Loucy (cell line): ENCODE data around the gene ASB11.
A peak's percentile ranks its signal among the peaks of the same experiment; 100 is the strongest.

ENCODE experiments used
- H2AFZ ChIP-seq: fragments of 200-600 bp; sonication (generic); 2 replicates; pipeline ENCODE4 v1.6.0; 2016; ENCODE audit warnings: antibody characterized with exemption, mild to moderate bottlenecking, low read length, moderate library complexity
- H3F3A ChIP-seq: fragments of 200-600 bp; 2 replicates; pipeline ENCODE4 v1.6.0; 2016; ENCODE audit warnings: antibody characterized with exemption, low read depth, mild to moderate bottlenecking
- H3K27me3 ChIP-seq: fragments of 200-600 bp; sonication (generic); 2 replicates; pipeline ENCODE4 v1.6.1; 2014; ENCODE audit warnings: low read length, mild to moderate bottlenecking; ENCODE audit not compliant: insufficient read depth, poor library complexity, severe bottlenecking
- H3K36me3 ChIP-seq: fragments of 200-600 bp; sonication (generic); 2 replicates; pipeline ENCODE4 v1.6.1; 2016; ENCODE audit warnings: low read length; ENCODE audit not compliant: insufficient read depth
- H3K4me1 ChIP-seq: fragments of 200-600 bp; sonication (generic); 2 replicates; pipeline ENCODE4 v1.5.1; 2014; ENCODE audit warnings: low read length, mild to moderate bottlenecking; ENCODE audit not compliant: insufficient read depth, poor library complexity, severe bottlenecking
- H3K4me2 ChIP-seq: fragments of 200-600 bp; sonication (generic); 2 replicates; pipeline ENCODE4 v1.6.0; 2014; ENCODE audit warnings: antibody characterized with exemption, low read length, low read depth, mild to moderate bottlenecking; ENCODE audit not compliant: poor library complexity, severe bottlenecking
- H3K4me3 ChIP-seq: fragments of 200-600 bp; sonication (generic); 2 replicates; pipeline ENCODE4 v1.5.1; 2014; ENCODE audit warnings: low read length, mild to moderate bottlenecking, mixed read lengths; ENCODE audit not compliant: poor library complexity, severe bottlenecking
- H3K79me2 ChIP-seq: fragments of 200-600 bp; sonication (generic); 2 replicates; pipeline ENCODE4 v1.6.1; 2014; ENCODE audit warnings: low read length; ENCODE audit not compliant: insufficient read depth
- H3K9ac ChIP-seq: fragments of 200-600 bp; sonication (generic); 2 replicates; pipeline ENCODE4 v1.6.0; 2014; ENCODE audit warnings: mild to moderate bottlenecking, low read depth, low read length, moderate library complexity; ENCODE audit not compliant: poor library complexity, severe bottlenecking
- H3K9me2 ChIP-seq: fragments of 200-600 bp; sonication (generic); replicated peaks from 2 replicates; pipeline ENCODE4 v1.6.1; 2016; ENCODE audit warnings: low read depth, low read length, mixed read lengths
- H3K9me3 ChIP-seq: fragments of 200-600 bp; sonication (generic); 2 replicates; pipeline ENCODE4 v1.6.1; 2014; ENCODE audit warnings: mild to moderate bottlenecking, antibody characterized with exemption, low read length, low read depth; ENCODE audit not compliant: insufficient read depth
- H4K20me1 ChIP-seq: fragments of 200-600 bp; sonication (generic); 2 replicates; pipeline ENCODE4 v1.6.0; 2014; ENCODE audit warnings: antibody characterized with exemption, low read length, mild to moderate bottlenecking; ENCODE audit not compliant: insufficient read depth, poor library complexity, severe bottlenecking
- EZH2phosphoT487 ChIP-seq: fragments of 200-600 bp; IDR thresholded peaks from 2 replicates; pipeline ENCODE4 v1.6.1; 2018; ENCODE audit warnings: antibody characterized with exemption, mild to moderate bottlenecking, moderate library complexity, borderline replicate concordance
- TF ChIP-seq, protein P1 (sequence below): fragments of 200-600 bp; sonication (generic); conservative IDR thresholded peaks from 2 replicates; pipeline ENCODE4 v1.5.1; 2014; ENCODE audit warnings: mild to moderate bottlenecking, antibody characterized with exemption, low read length

Gene ASB11

DNA sequence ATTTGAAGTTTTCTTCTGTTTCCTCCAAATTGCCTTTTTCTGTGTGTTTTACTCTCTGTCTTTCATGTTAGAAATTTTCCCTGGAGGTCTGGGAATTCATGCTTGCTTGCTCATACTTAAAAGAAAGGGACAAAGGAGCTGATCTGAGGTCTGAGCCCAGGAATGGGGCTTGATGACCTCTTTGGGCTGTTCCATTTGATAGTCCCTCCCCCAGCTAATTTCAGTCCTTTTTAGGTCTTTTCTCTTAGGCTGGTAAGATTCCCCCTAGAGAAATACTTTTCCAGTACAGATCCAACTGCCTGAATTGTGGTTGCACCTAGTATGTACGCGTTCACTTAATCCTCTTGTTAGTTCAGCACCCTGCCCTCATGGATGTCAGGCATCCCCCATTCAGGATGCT, 25.4 kb upstream of the ASB11 start:
- H3K79me2 ChIP-seq, result no peaks in the 10 kb centered on the region
- no peak overlapping the region for H3K4me2 ChIP-seq
- no peak overlapping the region for H2AFZ ChIP-seq
- H3K4me1 ChIP-seq, result peaks cover 5% of the 10 kb centered on the region
- no peaks in the 10 kb centered on the region for H3K9me3 ChIP-seq
- H3K27me3 ChIP-seq, result no peaks in the 10 kb centered on the region
- H3K9ac ChIP-seq, result no peak overlapping the region
- no peak for TF ChIP-seq EZH2phosphoT487
- TF ChIP-seq, protein P1, sequence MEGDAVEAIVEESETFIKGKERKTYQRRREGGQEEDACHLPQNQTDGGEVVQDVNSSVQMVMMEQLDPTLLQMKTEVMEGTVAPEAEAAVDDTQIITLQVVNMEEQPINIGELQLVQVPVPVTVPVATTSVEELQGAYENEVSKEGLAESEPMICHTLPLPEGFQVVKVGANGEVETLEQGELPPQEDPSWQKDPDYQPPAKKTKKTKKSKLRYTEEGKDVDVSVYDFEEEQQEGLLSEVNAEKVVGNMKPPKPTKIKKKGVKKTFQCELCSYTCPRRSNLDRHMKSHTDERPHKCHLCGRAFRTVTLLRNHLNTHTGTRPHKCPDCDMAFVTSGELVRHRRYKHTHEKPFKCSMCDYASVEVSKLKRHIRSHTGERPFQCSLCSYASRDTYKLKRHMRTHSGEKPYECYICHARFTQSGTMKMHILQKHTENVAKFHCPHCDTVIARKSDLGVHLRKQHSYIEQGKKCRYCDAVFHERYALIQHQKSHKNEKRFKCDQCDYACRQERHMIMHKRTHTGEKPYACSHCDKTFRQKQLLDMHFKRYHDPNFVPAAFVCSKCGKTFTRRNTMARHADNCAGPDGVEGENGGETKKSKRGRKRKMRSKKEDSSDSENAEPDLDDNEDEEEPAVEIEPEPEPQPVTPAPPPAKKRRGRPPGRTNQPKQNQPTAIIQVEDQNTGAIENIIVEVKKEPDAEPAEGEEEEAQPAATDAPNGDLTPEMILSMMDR, result no peak
- H3K4me3 ChIP-seq, result no peak overlapping the region
- H4K20me1 ChIP-seq, result no peaks in the 10 kb centered on the region
- no peaks in the 10 kb centered on the region for H3K36me3 ChIP-seq
- no peaks in the 10 kb centered on the region for H3K9me2 ChIP-seq
- H3F3A ChIP-seq, result no peaks in the 10 kb centered on the region

- Histone ChIP-seq H3K9me2 (no peaks in the 10 kb centered on the region), H4K20me1 (peaks cover 5% of the 10 kb centered on the region), H3K27me3 (no peaks in the 10 kb centered on the region), H3K4me1 (peaks cover 9% of the 10 kb centered on the region), H3K4me2 (peak overlapping the region; percentile 89), H3K9ac (peak overlapping the region; percentile 58), H3K9me3 (no peaks in the 10 kb centered on the region), H2AFZ (peak overlapping the region; percentile 88), H3K79me2 (peaks cover 31% of the 10 kb centered on the region), H3F3A (no peaks in the 10 kb centered on the region), H3K4me3 (peak overlapping the region; percentile 80), H3K36me3 (peaks cover 8% of the 10 kb centered on the region; the same call in 1 of the 2 replicates)
- no peak for TF ChIP-seq EZH2phosphoT487
- TF ChIP-seq, protein P1, result no peak
These were observed 20.6 kb upstream of the ASB11 start for GRCh38 chrX:15336023-15336413.

DNA sequence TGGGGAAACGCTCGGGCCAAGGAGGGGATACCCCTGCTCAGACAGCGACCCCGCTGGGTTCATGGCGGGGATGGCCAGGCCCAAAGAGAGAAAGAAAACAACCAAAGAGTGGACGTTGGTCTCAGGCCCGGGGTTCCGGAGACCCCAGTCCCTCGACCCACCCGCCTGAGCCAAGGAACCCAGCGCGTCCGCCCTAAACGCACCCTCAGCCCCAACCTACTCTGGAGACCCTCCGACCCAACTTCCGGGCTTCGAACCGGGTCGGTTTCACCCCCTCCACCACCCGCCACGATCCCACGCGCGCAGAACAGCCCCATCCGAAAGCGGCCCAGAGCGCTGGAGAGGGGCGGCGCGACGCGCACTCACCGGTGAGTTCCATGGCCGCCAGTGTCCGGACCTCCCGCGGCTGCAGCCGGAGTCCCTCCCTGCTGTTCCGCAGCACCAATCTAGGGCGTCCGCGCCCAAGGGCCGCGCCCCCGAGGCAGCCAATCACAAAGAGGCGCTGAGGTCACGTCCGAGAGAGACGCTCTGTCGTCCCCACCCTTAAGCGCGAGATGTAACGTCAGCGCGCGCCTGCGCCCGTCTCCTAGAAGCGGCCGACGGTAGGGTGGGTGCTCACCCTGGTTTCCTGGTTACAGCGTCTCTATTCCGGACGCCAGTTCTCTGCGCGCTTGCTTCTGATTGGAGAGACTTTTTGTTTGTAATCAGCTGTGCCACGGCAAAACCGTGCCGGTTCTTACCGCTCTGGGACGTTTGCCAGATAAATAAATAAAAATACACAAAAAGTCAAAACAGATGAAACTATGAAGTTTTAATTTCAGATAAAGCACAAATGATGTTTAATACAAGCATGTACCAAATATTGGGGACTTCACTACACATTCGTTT, 19.9 kb upstream of the ASB11 start, which contains the start of gene PIGA:
Gene PIGA, minus strand, starts transcription at position 389 of the 888 bp plus-strand sequence. CDS start 3,593 bp downstream, outside the sequence.
- H3K36me3 ChIP-seq, result peaks cover 10% of the 10 kb centered on the region; the same call in 1 of the 2 replicates
- H3K4me2 ChIP-seq, result peak within 1 kb of the TSS; percentile 89
- peak within 1 kb of the TSS; percentile 92 for H3K4me3 ChIP-seq
- peak within 1 kb of the TSS; percentile 88 for H2AFZ ChIP-seq
- H3K9ac ChIP-seq, result peak within 1 kb of the TSS; percentile 89
- peaks cover 5% of the 10 kb centered on the region for H4K20me1 ChIP-seq
- H3K4me1 ChIP-seq, result peaks cover 9% of the 10 kb centered on the region
- H3K27me3 ChIP-seq, result no peaks in the 10 kb centered on the region
- H3F3A ChIP-seq, result no peaks in the 10 kb centered on the region
- no peaks in the 10 kb centered on the region for H3K9me3 ChIP-seq
- TF ChIP-seq, protein P1, result no peak
- no peak for TF ChIP-seq EZH2phosphoT487
- H3K9me2 ChIP-seq, result no peaks in the 10 kb centered on the region
- H3K79me2 ChIP-seq, result peaks cover 31% of the 10 kb centered on the region
